ENCODE results near the gene C1QB. TPM values are rescaled to one million over a fixed set of nuclear protein-coding genes. Genes with fewer than 3 reads are reported as not detected.

The C1QB gene, protein sequence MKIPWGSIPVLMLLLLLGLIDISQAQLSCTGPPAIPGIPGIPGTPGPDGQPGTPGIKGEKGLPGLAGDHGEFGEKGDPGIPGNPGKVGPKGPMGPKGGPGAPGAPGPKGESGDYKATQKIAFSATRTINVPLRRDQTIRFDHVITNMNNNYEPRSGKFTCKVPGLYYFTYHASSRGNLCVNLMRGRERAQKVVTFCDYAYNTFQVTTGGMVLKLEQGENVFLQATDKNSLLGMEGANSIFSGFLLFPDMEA
- 100 to 1,000 TPM; 252 to 592 (median 411) TPM for total RNA-seq

DNA sequence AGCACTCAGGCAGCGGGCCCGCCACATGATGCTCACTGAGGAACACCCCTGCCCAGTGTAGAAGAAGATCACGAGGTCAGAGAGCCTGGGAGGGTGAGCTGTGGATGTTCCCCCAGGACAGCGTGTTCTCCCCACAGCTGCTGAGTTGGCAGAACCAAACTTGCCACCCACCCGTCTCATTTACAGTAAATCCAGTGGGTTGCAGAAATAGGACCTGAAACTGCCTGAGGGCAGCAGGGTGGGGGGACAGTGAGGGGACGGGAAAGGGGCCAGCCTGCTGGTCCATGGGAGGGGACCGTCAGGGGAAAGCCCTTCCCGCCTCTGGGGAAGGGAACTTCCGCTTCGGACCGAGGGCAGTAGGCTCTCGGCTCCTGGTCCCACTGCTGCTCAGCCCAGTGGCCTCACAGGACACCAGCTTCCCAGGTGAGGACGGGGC lies at the start of gene C1QB:
Gene C1QB, plus strand, starts transcription at position 356 of the 436 bp plus-strand sequence. CDS start 6,227 bp downstream, outside the sequence.
- H3K4me3 ChIP-seq: peak within 1 kb of the TSS; percentile 4 to 48 (median 10)
- 56 to 61% methylated on average over 11 to 13 of the region's 13 CpGs for WGBS, 2 donors
- no peaks in the 10 kb centered on the region for H3K9me3 ChIP-seq
- H3K27me3 ChIP-seq: peaks cover 0 to 6% of the 10 kb centered on the region in 2 donors
- peak in 1 of 2 donors; percentile 61 for DNase-seq (ENCODE audit: low spot score in 2 of 2)
- H3K36me3 ChIP-seq: no peaks in the 10 kb centered on the region
- H3K4me1 ChIP-seq: no peaks in the 10 kb centered on the region
- TF ChIP-seq, protein P1, sequence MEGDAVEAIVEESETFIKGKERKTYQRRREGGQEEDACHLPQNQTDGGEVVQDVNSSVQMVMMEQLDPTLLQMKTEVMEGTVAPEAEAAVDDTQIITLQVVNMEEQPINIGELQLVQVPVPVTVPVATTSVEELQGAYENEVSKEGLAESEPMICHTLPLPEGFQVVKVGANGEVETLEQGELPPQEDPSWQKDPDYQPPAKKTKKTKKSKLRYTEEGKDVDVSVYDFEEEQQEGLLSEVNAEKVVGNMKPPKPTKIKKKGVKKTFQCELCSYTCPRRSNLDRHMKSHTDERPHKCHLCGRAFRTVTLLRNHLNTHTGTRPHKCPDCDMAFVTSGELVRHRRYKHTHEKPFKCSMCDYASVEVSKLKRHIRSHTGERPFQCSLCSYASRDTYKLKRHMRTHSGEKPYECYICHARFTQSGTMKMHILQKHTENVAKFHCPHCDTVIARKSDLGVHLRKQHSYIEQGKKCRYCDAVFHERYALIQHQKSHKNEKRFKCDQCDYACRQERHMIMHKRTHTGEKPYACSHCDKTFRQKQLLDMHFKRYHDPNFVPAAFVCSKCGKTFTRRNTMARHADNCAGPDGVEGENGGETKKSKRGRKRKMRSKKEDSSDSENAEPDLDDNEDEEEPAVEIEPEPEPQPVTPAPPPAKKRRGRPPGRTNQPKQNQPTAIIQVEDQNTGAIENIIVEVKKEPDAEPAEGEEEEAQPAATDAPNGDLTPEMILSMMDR (IDR thresholded peaks at IDR 0.05): no peak
- TF ChIP-seq EP300 (IDR thresholded peaks at IDR 0.05) (peak in 1 of 2 donors; percentile 76), POLR2A (IDR thresholded peaks at IDR 0.05) (no peak)
- H3K27ac ChIP-seq: no peak within 1 kb of the TSS

DNA sequence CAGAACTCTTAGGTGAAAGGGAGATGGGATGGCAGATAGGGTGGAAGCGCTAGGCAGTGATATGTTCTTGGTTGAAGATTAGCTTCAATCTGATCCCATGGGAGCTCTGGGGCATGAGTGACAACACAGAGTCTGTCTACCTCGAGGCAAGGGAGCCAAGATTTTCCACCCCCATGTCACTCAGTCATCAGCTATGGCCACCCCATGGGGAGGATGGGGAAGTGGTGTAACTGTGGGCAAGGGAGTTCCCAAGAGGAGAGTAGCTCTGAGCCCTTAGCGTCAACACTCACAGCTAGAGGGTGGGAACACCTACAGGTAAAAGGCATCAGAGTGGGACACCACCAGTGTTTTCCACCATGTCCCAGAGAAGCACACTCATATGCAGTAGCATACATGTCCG lies 46.9 kb upstream of the C1QB start:
- H3K4me3 ChIP-seq: no peak overlapping the region
- H3K9me3 ChIP-seq: no peaks in the 10 kb centered on the region
- peaks cover 0 to 80% of the 10 kb centered on the region in 2 donors for H3K27me3 ChIP-seq
- H3K4me1 ChIP-seq: no peaks in the 10 kb centered on the region
- DNase-seq (ENCODE audit: low spot score in 2 of 2): no peak
- TF ChIP-seq POLR2A (IDR thresholded peaks at IDR 0.05): no peak
- no peak for TF ChIP-seq EP300 (IDR thresholded peaks at IDR 0.05)
- TF ChIP-seq, protein P1 (IDR thresholded peaks at IDR 0.05): no peak
- 44 to 47% methylated on average over 4 of the region's 4 CpGs for WGBS, 2 donors
- H3K36me3 ChIP-seq: no peaks in the 10 kb centered on the region
- no peak overlapping the region for H3K27ac ChIP-seq

DNA sequence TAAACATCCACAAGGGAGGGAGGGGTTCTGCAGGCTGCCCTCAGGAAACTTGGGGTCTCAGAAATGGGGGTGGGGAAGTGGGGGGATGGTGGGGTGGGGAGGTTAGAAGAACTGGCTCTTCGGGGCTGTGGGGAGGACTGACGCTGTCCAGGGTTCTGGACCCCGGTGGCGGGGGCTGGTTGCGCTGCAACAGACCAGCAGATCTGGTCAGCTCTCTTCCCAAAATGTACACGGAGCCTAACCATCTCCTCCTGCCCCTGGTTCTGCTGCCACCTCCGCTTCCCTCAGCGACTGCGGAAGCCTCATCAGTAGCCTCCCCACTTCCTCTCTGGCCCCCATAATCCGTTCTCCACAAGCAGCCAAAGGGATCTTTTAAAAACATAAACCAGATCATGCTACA lies 45.9 kb upstream of the C1QB start:
- peaks cover 0 to 80% of the 10 kb centered on the region in 2 donors for H3K27me3 ChIP-seq
- 4 to 8% methylated on average over 10 of the region's 10 CpGs for WGBS, 2 donors
- H3K4me3 ChIP-seq: no peak overlapping the region
- H3K4me1 ChIP-seq: no peaks in the 10 kb centered on the region
- H3K27ac ChIP-seq: no peak overlapping the region
- no peak for TF ChIP-seq EP300 (IDR thresholded peaks at IDR 0.05)
- no peak for TF ChIP-seq POLR2A (IDR thresholded peaks at IDR 0.05)
- TF ChIP-seq, protein P1 (IDR thresholded peaks at IDR 0.05): no peak
- no peaks in the 10 kb centered on the region for H3K36me3 ChIP-seq
- no peak for DNase-seq (ENCODE audit: low spot score in 2 of 2)
- no peaks in the 10 kb centered on the region for H3K9me3 ChIP-seq

DNA sequence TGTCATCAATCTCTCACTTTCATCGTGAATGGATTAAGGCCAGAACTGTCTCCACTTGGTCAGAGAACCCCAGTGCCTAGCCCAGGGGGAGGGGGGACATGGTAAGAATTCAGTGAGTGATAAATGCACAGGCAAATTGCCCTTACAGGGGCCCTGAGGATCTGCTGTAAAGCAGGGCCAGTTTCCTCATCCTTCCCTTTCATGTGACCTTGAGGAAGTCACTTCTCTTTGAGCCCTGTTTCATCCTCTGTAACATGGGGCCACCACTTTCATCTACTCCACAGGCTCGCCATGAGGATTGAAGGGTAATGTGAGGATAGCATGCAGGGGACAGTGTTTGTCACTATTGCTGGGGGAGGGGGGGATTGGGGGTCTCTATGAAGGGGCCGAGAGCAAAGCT lies 44.7 kb upstream of the C1QB start:
- WGBS, 2 donors: 49 to 74% methylated on average over 3 of the region's 3 CpGs
- TF ChIP-seq, protein P1 (IDR thresholded peaks at IDR 0.05): no peak
- no peak for TF ChIP-seq EP300 (IDR thresholded peaks at IDR 0.05)
- TF ChIP-seq POLR2A (IDR thresholded peaks at IDR 0.05): no peak

DNA sequence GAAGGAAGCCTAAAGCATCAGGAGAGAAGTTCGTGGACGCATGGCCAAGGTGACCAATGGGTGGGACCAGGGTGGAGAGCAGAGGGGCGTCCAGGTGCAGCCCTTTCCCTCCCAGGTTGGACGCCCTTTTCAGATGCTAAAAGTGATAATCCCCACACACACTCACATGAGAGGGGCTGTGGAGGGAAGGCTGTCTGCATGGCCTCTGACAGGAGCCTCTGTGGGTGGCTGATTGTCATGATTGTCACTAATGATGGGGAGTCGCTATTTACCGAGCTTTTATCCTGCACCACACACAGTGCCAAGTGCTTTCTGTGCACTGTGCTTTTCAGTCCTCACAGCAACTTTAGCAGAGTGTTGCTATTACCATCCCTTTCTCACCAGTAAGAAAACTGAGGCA lies 43.7 kb upstream of the C1QB start:
- 5 to 9% methylated on average over 5 to 6 of the region's 6 CpGs for WGBS, 2 donors
- Histone ChIP-seq H3K9me3 (no peaks in the 10 kb centered on the region), H3K36me3 (no peaks in the 10 kb centered on the region), H3K4me1 (no peaks in the 10 kb centered on the region), H3K27me3 (peaks cover 0 to 76% of the 10 kb centered on the region in 2 donors), H3K4me3 (no peak overlapping the region), H3K27ac (no peak overlapping the region)
- TF ChIP-seq POLR2A (IDR thresholded peaks at IDR 0.05) (no peak), EP300 (IDR thresholded peaks at IDR 0.05) (no peak)
- TF ChIP-seq, protein P1 (IDR thresholded peaks at IDR 0.05): no peak
- no peak for DNase-seq (ENCODE audit: low spot score in 2 of 2)

More for the DNA sequence above, 44.7 kb upstream of the C1QB start:
- Histone ChIP-seq H3K36me3 (no peaks in the 10 kb centered on the region), H3K9me3 (no peaks in the 10 kb centered on the region), H3K4me3 (no peak overlapping the region), H3K4me1 (no peaks in the 10 kb centered on the region), H3K27ac (no peak overlapping the region), H3K27me3 (peaks cover 0 to 76% of the 10 kb centered on the region in 2 donors)
- no peak for DNase-seq (ENCODE audit: low spot score in 2 of 2)
